ENCODE results near the gene SPSB1. TPM values are rescaled to one million over a fixed set of nuclear protein-coding genes. Genes with fewer than 3 reads are reported as not detected.

The SPSB1 gene
- total RNA-seq, result 21.6 and 33.2 TPM in 2 replicates

DNA sequence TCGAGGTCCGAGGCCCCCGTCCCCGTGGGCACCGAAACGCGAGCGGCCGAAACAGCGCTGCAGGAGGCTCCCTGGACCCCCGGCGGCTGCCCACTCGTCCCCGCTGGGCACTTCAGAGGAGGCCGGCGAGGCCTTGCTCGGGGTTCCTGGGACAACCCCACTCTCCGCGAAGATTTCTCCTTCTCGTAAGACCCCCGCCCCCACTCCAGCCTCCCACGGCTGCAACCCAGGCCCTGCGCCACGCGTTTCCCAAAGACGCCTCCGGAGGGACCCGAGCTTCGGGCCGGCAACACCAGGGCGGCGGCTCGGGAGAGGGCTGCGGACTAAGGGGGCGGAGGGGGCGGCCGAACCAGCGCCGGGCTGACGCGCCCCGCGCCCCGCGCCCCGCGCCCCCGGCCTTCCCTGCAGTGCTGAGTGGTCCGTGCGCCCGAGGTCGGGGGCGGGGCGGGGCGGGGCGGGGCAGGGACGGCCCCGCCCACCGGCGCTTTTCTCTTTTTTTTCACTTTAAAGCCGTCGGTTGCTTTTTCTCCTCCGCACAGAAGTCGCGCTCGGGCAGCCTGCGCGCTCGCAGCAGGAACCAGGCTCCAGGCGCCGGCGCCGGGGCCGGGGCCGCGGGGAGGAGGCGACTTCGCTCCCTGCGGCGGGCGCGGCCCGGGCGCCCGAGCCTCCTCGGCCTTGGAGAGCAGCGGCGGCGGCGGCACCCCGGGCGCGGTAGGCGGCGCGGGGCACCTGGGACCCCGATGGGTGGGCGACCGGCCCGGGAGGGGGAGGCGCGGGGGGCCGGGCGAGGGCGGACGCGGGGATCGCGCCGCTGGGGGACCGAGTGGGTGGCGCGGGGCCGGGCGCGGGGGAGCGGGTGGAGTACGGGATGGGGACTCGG lies at the start of gene SPSB1:
Gene SPSB1, plus strand, starts transcription at position 534 of the 880 bp plus-strand sequence. CDS start 62,998 bp downstream, outside the sequence.

Other genes starting within 250 kb of the SPSB1 start
- 3.7 and 25.9 TPM in 2 replicates for gene SLC2A5, start 223.3 kb upstream of the SPSB1 start, total RNA-seq
- 3.8 and 4.3 TPM in 2 replicates for gene GPR157, start 163.8 kb upstream of the SPSB1 start, total RNA-seq
- gene H6PD, start 58.1 kb upstream of the SPSB1 start, total RNA-seq, result 31.3 and 45.3 TPM in 2 replicates
- gene SLC25A33, start 246.6 kb downstream of the SPSB1 start, total RNA-seq, result 3.5 and 5.4 TPM in 2 replicates

All from smooth muscle cell of the pulmonary artery (primary cell).